ENCODE results near the gene AUP1.
A peak's percentile ranks its signal among the peaks of the same experiment; 100 is the strongest.

The AUP1 gene

GRCh38 chr2:74500578-74500946 is 28.9 kb downstream of the AUP1 start:
- Histone ChIP-seq H4K5ac (ENCODE audit: low read length) (no peak overlapping the region), H3K27ac (ENCODE audit: low read depth, low read length) (no peak overlapping the region), H3K23ac (ENCODE audit: low read length) (no peak overlapping the region), H3K9ac (ENCODE audit: low read length) (no peak overlapping the region), H3K4me3 (ENCODE audit: low read length) (no peak overlapping the region), H2BK5ac (ENCODE audit: low read length) (no peak overlapping the region), H2AK5ac (ENCODE audit: low read length) (no peak overlapping the region), H3K18ac (ENCODE audit: low read length) (no peak overlapping the region), H3K4me1 (ENCODE audit: control insufficient read depth, low read depth, low read length) (peaks cover 3% of the 10 kb centered on the region), H3K36me3 (ENCODE audit: control insufficient read depth, insufficient read depth, low read length) (no peaks in the 10 kb centered on the region), H4K8ac (ENCODE audit: low read depth, low read length) (no peak overlapping the region), H3K4ac (ENCODE audit: low read depth, low read length) (no peak overlapping the region), H3K4me2 (ENCODE audit: low read length) (no peak overlapping the region), H3K56ac (ENCODE audit: low read length) (no peak overlapping the region), H2BK15ac (replicated peaks; ENCODE audit: low read depth) (no peak overlapping the region), H3K79me2 (ENCODE audit: control insufficient read depth, insufficient read depth, low read length) (no peaks in the 10 kb centered on the region), H3K27me3 (ENCODE audit: insufficient read depth, low read length, poor library complexity) (peaks cover 79% of the 10 kb centered on the region), H2BK120ac (ENCODE audit: low read depth, low read length) (no peak overlapping the region), H3K79me1 (ENCODE audit: low read length) (no peaks in the 10 kb centered on the region)
- DNase-seq = peak; percentile 36

GRCh38 chr2:74499940-74500577 is 29.4 kb downstream of the AUP1 start:
- H3K79me2 ChIP-seq (ENCODE audit: control insufficient read depth, insufficient read depth, low read length) = no peaks in the 10 kb centered on the region
- no peak overlapping the region for H3K4me2 ChIP-seq (ENCODE audit: low read length)
- no peak overlapping the region for H3K4ac ChIP-seq (ENCODE audit: low read depth, low read length)
- no peak overlapping the region for H4K8ac ChIP-seq (ENCODE audit: low read depth, low read length)
- no peak overlapping the region for H2BK15ac ChIP-seq (replicated peaks; ENCODE audit: low read depth)
- H3K27ac ChIP-seq (ENCODE audit: low read depth, low read length) = no peak overlapping the region
- H3K9ac ChIP-seq (ENCODE audit: low read length) = no peak overlapping the region
- no peak overlapping the region for H3K56ac ChIP-seq (ENCODE audit: low read length)
- DNase-seq = no peak
- H2BK5ac ChIP-seq (ENCODE audit: low read length) = no peak overlapping the region
- H4K5ac ChIP-seq (ENCODE audit: low read length) = no peak overlapping the region
- no CpG with 5 or more reads among the region's 15 CpGs for WGBS (ENCODE audit: extremely low coverage, insufficient coverage, low lambda C conversion rate)
- no peaks in the 10 kb centered on the region for H3K79me1 ChIP-seq (ENCODE audit: low read length)
- H3K23ac ChIP-seq (ENCODE audit: low read length) = peak overlapping the region; percentile 52
- H3K18ac ChIP-seq (ENCODE audit: low read length) = no peak overlapping the region
- H3K4me3 ChIP-seq (ENCODE audit: low read length) = no peak overlapping the region
- H3K27me3 ChIP-seq (ENCODE audit: insufficient read depth, low read length, poor library complexity) = peaks cover 79% of the 10 kb centered on the region
- no peak overlapping the region for H2AK5ac ChIP-seq (ENCODE audit: low read length)
- H3K4me1 ChIP-seq (ENCODE audit: control insufficient read depth, low read depth, low read length) = peaks cover 3% of the 10 kb centered on the region
- no peaks in the 10 kb centered on the region for H3K36me3 ChIP-seq (ENCODE audit: control insufficient read depth, insufficient read depth, low read length)
- H2BK120ac ChIP-seq (ENCODE audit: low read depth, low read length) = no peak overlapping the region

- Histone ChIP-seq H3K4me2 (ENCODE audit: low read length) (peak within 1 kb of the TSS; percentile 74), H3K56ac (ENCODE audit: low read length) (peak within 1 kb of the TSS; percentile 83), H3K79me1 (ENCODE audit: low read length) (no peaks in the 10 kb centered on the region), H3K9ac (ENCODE audit: low read length) (peak within 1 kb of the TSS; percentile 28), H3K36me3 (ENCODE audit: control insufficient read depth, insufficient read depth, low read length) (no peaks in the 10 kb centered on the region), H2BK15ac (replicated peaks; ENCODE audit: low read depth) (no peak within 1 kb of the TSS), H4K8ac (ENCODE audit: low read depth, low read length) (no peak within 1 kb of the TSS), H3K79me2 (ENCODE audit: control insufficient read depth, insufficient read depth, low read length) (no peaks in the 10 kb centered on the region), H4K5ac (ENCODE audit: low read length) (no peak within 1 kb of the TSS), H3K4me3 (ENCODE audit: low read length) (no peak within 1 kb of the TSS), H3K18ac (ENCODE audit: low read length) (no peak within 1 kb of the TSS), H2BK5ac (ENCODE audit: low read length) (no peak within 1 kb of the TSS), H3K23ac (ENCODE audit: low read length) (peak within 1 kb of the TSS; percentile 52), H3K4me1 (ENCODE audit: control insufficient read depth, low read depth, low read length) (peaks cover 3% of the 10 kb centered on the region), H3K27me3 (ENCODE audit: insufficient read depth, low read length, poor library complexity) (peaks cover 75% of the 10 kb centered on the region), H2AK5ac (ENCODE audit: low read length) (no peak within 1 kb of the TSS), H2BK120ac (ENCODE audit: low read depth, low read length) (no peak within 1 kb of the TSS), H3K27ac (ENCODE audit: low read depth, low read length) (no peak within 1 kb of the TSS), H3K4ac (ENCODE audit: low read depth, low read length) (no peak within 1 kb of the TSS)
- DNase-seq = no peak
- WGBS (ENCODE audit: extremely low coverage, insufficient coverage, low lambda C conversion rate) = no CpG with 5 or more reads among the region's 65 CpGs
Measured at GRCh38 chr2:74499267-74499939, 30.1 kb downstream of the AUP1 start, which contains the start of gene LBX2. LBX2 (minus strand) TSS chr2:74499603; CDS start chr2:74499537, 66 bp downstream.

- DNase-seq = peak; percentile 77
- Histone ChIP-seq H4K5ac (ENCODE audit: low read length) (no peak overlapping the region), H3K23ac (ENCODE audit: low read length) (no peak overlapping the region), H3K4me3 (ENCODE audit: low read length) (no peak overlapping the region), H3K36me3 (ENCODE audit: control insufficient read depth, insufficient read depth, low read length) (no peaks in the 10 kb centered on the region), H3K4ac (ENCODE audit: low read depth, low read length) (no peak overlapping the region), H3K4me2 (ENCODE audit: low read length) (peak overlapping the region; percentile 74), H3K79me1 (ENCODE audit: low read length) (no peaks in the 10 kb centered on the region), H3K79me2 (ENCODE audit: control insufficient read depth, insufficient read depth, low read length) (no peaks in the 10 kb centered on the region), H2BK15ac (replicated peaks; ENCODE audit: low read depth) (no peak overlapping the region), H2BK120ac (ENCODE audit: low read depth, low read length) (no peak overlapping the region), H3K56ac (ENCODE audit: low read length) (peak overlapping the region; percentile 83), H3K4me1 (ENCODE audit: control insufficient read depth, low read depth, low read length) (peaks cover 3% of the 10 kb centered on the region), H3K27ac (ENCODE audit: low read depth, low read length) (no peak overlapping the region), H4K8ac (ENCODE audit: low read depth, low read length) (no peak overlapping the region), H3K27me3 (ENCODE audit: insufficient read depth, low read length, poor library complexity) (peaks cover 68% of the 10 kb centered on the region), H2BK5ac (ENCODE audit: low read length) (no peak overlapping the region), H3K18ac (ENCODE audit: low read length) (no peak overlapping the region), H3K9ac (ENCODE audit: low read length) (peak overlapping the region; percentile 28), H2AK5ac (ENCODE audit: low read length) (no peak overlapping the region)
- no CpG with 5 or more reads among the region's 41 CpGs for WGBS (ENCODE audit: extremely low coverage, insufficient coverage, low lambda C conversion rate)
Measured at GRCh38 chr2:74498500-74499266, 30.8 kb downstream of the AUP1 start.

GRCh38 chr2:74497777-74498499 is 31.6 kb downstream of the AUP1 start:
- DNase-seq = peak; percentile 38
- Histone ChIP-seq H4K8ac (ENCODE audit: low read depth, low read length) (no peak overlapping the region), H2BK15ac (replicated peaks; ENCODE audit: low read depth) (no peak overlapping the region), H3K27me3 (ENCODE audit: insufficient read depth, low read length, poor library complexity) (peaks cover 62% of the 10 kb centered on the region), H2AK5ac (ENCODE audit: low read length) (no peak overlapping the region), H3K4me3 (ENCODE audit: low read length) (no peak overlapping the region), H2BK5ac (ENCODE audit: low read length) (no peak overlapping the region), H3K9ac (ENCODE audit: low read length) (peak overlapping the region; percentile 37), H3K18ac (ENCODE audit: low read length) (no peak overlapping the region), H3K23ac (ENCODE audit: low read length) (no peak overlapping the region), H4K5ac (ENCODE audit: low read length) (no peak overlapping the region), H3K79me2 (ENCODE audit: control insufficient read depth, insufficient read depth, low read length) (no peaks in the 10 kb centered on the region), H2BK120ac (ENCODE audit: low read depth, low read length) (no peak overlapping the region), H3K4me1 (ENCODE audit: control insufficient read depth, low read depth, low read length) (peaks cover 3% of the 10 kb centered on the region), H3K27ac (ENCODE audit: low read depth, low read length) (no peak overlapping the region), H3K36me3 (ENCODE audit: control insufficient read depth, insufficient read depth, low read length) (peaks cover 1% of the 10 kb centered on the region), H3K4ac (ENCODE audit: low read depth, low read length) (no peak overlapping the region), H3K56ac (ENCODE audit: low read length) (peak overlapping the region; percentile 83), H3K79me1 (ENCODE audit: low read length) (no peaks in the 10 kb centered on the region), H3K4me2 (ENCODE audit: low read length) (peak overlapping the region; percentile 74)
- WGBS (ENCODE audit: extremely low coverage, insufficient coverage, low lambda C conversion rate) = no CpG with 5 or more reads among the region's 61 CpGs

Data from mesendoderm (in vitro differentiated cells).